HG02798 (cell line): Measurements from ENCODE around the gene UNC93B1.

ENCODE experiments used
- ATAC-seq: cut with Tn5 transposase; IDR thresholded peaks from one replicate; pipeline ENCODE4 v1.9.1; 2021; ENCODE audit warnings: mild to moderate bottlenecking; ENCODE audit not compliant: unreplicated experiment, poor library complexity

Gene UNC93B1

GRCh38 chr11:68026391-68027105 lies 22.7 kb upstream of the UNC93B1 start:
- ATAC-seq, result no peak

GRCh38 chr11:68025047-68025446 lies 21.1 kb upstream of the UNC93B1 start:
- ATAC-seq, result no peak

GRCh38 chr11:68024508-68024907 lies 20.6 kb upstream of the UNC93B1 start:
- ATAC-seq, result no peak

- ATAC-seq, result no peak
Observed at GRCh38 chr11:68022531-68022930, 18.6 kb upstream of the UNC93B1 start.

GRCh38 chr11:68021167-68021787 lies 17.4 kb upstream of the UNC93B1 start:
- ATAC-seq, result no peak

GRCh38 chr11:68020575-68020974 lies 16.7 kb upstream of the UNC93B1 start:
- no peak for ATAC-seq

- no peak for ATAC-seq
Observed at GRCh38 chr11:68019486-68019885, 15.6 kb upstream of the UNC93B1 start.

- ATAC-seq, result no peak
Observed at GRCh38 chr11:68018730-68019190, 14.9 kb upstream of the UNC93B1 start.

GRCh38 chr11:68017980-68018729 lies 14.3 kb upstream of the UNC93B1 start:
- ATAC-seq, result no peak

- ATAC-seq, result no peak
Observed at GRCh38 chr11:68016904-68017817, 13.3 kb upstream of the UNC93B1 start.

- ATAC-seq, result no peak
Observed at GRCh38 chr11:68016161-68016903, 12.4 kb upstream of the UNC93B1 start.

GRCh38 chr11:68015467-68015866 lies 11.6 kb upstream of the UNC93B1 start:
- ATAC-seq, result no peak

GRCh38 chr11:68014947-68015447 lies 11.1 kb upstream of the UNC93B1 start:
- no peak for ATAC-seq

- no peak for ATAC-seq
Observed at GRCh38 chr11:68014157-68014946, 10.5 kb upstream of the UNC93B1 start.

GRCh38 chr11:68013611-68014156 lies 9.8 kb upstream of the UNC93B1 start:
- no peak for ATAC-seq

GRCh38 chr11:68012843-68013610 lies 9.1 kb upstream of the UNC93B1 start:
- no peak for ATAC-seq

GRCh38 chr11:68012044-68012842 lies 8.3 kb upstream of the UNC93B1 start:
- ATAC-seq, result no peak
